Measurements from ENCODE around the gene PRDM15. TPM values are rescaled to one million over a fixed set of nuclear protein-coding genes. Genes with fewer than 3 reads are reported as not detected.

The PRDM15 gene
- total and polyA plus RNA-seq, 2 donors (not counting 3 experiments of a cell fraction or from before 2014, with no cell fraction given): 11.8 to 12.9 TPM

DNA sequence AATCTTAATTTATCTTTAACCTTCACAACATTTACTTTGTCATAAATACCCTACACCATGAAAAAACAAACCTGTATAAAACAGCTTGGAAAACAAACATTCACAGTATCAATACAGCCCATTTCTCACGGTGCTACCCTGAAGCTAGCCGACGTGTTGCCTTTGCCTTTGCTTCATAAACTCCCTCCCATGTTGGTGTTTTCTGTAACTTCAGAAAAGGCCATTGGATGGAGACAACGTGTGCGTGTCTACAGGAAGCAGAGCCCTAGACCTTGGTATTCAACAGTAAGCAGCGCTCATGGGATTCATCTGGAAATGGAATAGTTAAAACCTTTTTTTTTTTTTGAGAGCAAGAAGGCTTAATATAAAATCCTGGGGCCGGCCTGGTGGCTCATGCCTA, 7.2 kb upstream of the PRDM15 start:
- Histone ChIP-seq H3K27me3 (ENCODE audit: control insufficient read depth in 2 of 2, insufficient read depth in 2 of 2, low read length in 2 of 2) (no peaks in the 10 kb centered on the region), H4K20me1 (replicated peaks; ENCODE audit: control insufficient read depth, extremely low read depth, insufficient read depth, low read length) (no peaks in the 10 kb centered on the region), H3K4me2 (ENCODE audit: insufficient read depth, low read length) (no peak overlapping the region), H3K36me3 (ENCODE audit: control insufficient read depth in 2 of 2, extremely low read depth in 1 of 2, insufficient read depth in 2 of 2, low read length in 2 of 2) (peaks cover 0 to 2% of the 10 kb centered on the region in 2 experiments), H3K27ac (ENCODE audit: insufficient read depth, low read depth, low read length) (no peak overlapping the region), H3K9ac (replicated peaks; ENCODE audit: extremely low read depth, insufficient read depth, low read length) (no peak overlapping the region), H3K9me1 (replicated peaks; ENCODE audit: control insufficient read depth, extremely low read depth, insufficient read depth, low read length) (no peaks in the 10 kb centered on the region), H2AFZ (ENCODE audit: low read depth, low read length) (no peak overlapping the region), H3K79me2 (ENCODE audit: control insufficient read depth, insufficient read depth, low read length) (no peaks in the 10 kb centered on the region), H3K9me3 (replicated peaks; ENCODE audit: control insufficient read depth, insufficient read depth, low read length) (no peaks in the 10 kb centered on the region), H3K4me1 (ENCODE audit: control insufficient read depth, extremely low read depth, insufficient read depth, low read length) (peaks cover 3% of the 10 kb centered on the region), H3K4me3 (replicated peaks in 1 of 3; ENCODE audit: insufficient read depth in 1 of 3, low read depth in 1 of 3, low read length in 3 of 3) (no peak overlapping the region)
- dilution Hi-C loops (cut with MboI; ENCODE audit: extremely low pct_ligation_motif_present, low sequenced_read_pairs): no loop called here
- FAIRE-seq (no peak), DNase-seq (ENCODE audit: low read depth, low spot score) (no peak)
- POLR2A ChIA-PET: no interaction called here
- no TSS peak for BruUV-seq (replicated peaks)
- intact Hi-C loops (cut with micrococcal nuclease): no loop called here
- TF ChIP-seq FOS (IDR thresholded peaks at IDR 0.05; ENCODE audit: borderline replicate concordance, insufficient read depth, low read length) (no peak), JUN (IDR thresholded peaks at IDR 0.05; ENCODE audit: borderline replicate concordance, insufficient read depth, insufficient read length, low read depth) (no peak), POLR2AphosphoS5 (IDR thresholded peaks at IDR 0.05; ENCODE audit: insufficient read depth, low read depth, low read length) (no peak), POLR2A (IDR thresholded peaks at IDR 0.05; ENCODE audit: low read depth, low read length) (no peak), CTCF (IDR thresholded peaks at IDR 0.05; ENCODE audit: extremely low read depth in 1 of 2, insufficient read depth in 1 of 2, low read depth in 1 of 2, low read length in 2 of 2) (no peak)
- CTCF ChIA-PET: interaction anchor here (1.0 kb wide), 2 partner anchors 13 to 46 kb away, joined by 3 read pairs; no protein-coding TSS in a partner anchor

DNA sequence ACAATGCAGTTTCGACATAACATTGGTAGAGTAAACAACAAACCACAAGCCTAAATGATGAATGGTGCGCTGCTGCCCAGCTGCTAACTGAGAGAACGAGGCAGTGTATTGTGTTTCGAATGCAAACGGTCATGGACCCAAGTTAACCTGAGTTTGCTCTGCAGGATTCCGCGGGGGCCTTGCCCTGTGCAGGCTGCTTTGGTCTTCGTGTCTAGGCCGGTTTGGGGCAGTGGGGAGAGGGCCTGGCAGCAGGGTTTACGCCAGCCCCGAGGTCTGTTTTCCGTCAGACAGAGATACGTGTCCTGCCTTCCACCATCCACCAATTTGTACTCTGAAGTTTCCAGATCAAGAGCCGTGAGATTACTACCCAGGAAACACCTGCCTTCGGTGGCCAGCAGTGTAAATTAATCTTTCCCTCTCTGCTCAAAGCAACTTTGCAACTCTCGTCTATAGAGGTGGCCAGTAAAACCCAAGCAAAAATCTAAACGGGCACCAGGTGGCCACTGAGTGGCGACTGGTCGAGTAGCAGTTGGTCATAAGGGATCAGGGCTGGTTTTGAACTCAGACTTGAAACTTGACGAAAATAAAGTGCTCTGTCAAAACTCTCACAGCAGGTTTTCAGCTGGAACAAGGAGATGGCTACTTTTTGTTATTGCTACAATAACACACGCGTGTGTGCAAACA, 6.3 kb upstream of the PRDM15 start:
- dilution Hi-C loops (cut with MboI; ENCODE audit: extremely low pct_ligation_motif_present, low sequenced_read_pairs) (no loop called here), intact Hi-C loops (cut with micrococcal nuclease) (no loop called here)
- Histone ChIP-seq H2AFZ (ENCODE audit: low read depth, low read length) (no peak overlapping the region), H3K9ac (replicated peaks; ENCODE audit: extremely low read depth, insufficient read depth, low read length) (no peak overlapping the region), H3K4me3 (replicated peaks in 1 of 3; ENCODE audit: insufficient read depth in 1 of 3, low read depth in 1 of 3, low read length in 3 of 3) (no peak overlapping the region), H3K36me3 (ENCODE audit: control insufficient read depth in 2 of 2, extremely low read depth in 1 of 2, insufficient read depth in 2 of 2, low read length in 2 of 2) (no peaks in the 10 kb centered on the region), H3K27me3 (ENCODE audit: control insufficient read depth in 2 of 2, insufficient read depth in 2 of 2, low read length in 2 of 2) (no peaks in the 10 kb centered on the region), H4K20me1 (replicated peaks; ENCODE audit: control insufficient read depth, extremely low read depth, insufficient read depth, low read length) (no peaks in the 10 kb centered on the region), H3K4me2 (ENCODE audit: insufficient read depth, low read length) (no peak overlapping the region), H3K9me1 (replicated peaks; ENCODE audit: control insufficient read depth, extremely low read depth, insufficient read depth, low read length) (no peaks in the 10 kb centered on the region), H3K27ac (ENCODE audit: insufficient read depth, low read depth, low read length) (no peak overlapping the region), H3K79me2 (ENCODE audit: control insufficient read depth, insufficient read depth, low read length) (no peaks in the 10 kb centered on the region), H3K4me1 (ENCODE audit: control insufficient read depth, extremely low read depth, insufficient read depth, low read length) (peaks cover 3% of the 10 kb centered on the region), H3K9me3 (replicated peaks; ENCODE audit: control insufficient read depth, insufficient read depth, low read length) (no peaks in the 10 kb centered on the region)
- BruUV-seq (replicated peaks): no TSS peak
- no peak for TF ChIP-seq POLR2A (IDR thresholded peaks at IDR 0.05; ENCODE audit: low read depth, low read length)
- no peak for TF ChIP-seq MYC (IDR thresholded peaks at IDR 0.05; ENCODE audit: low read depth, low read length)
- no peak for TF ChIP-seq POLR2AphosphoS5 (IDR thresholded peaks at IDR 0.05; ENCODE audit: insufficient read depth, low read depth, low read length)
- no peak for TF ChIP-seq JUN (IDR thresholded peaks at IDR 0.05; ENCODE audit: borderline replicate concordance, insufficient read depth, insufficient read length, low read depth)
- TF ChIP-seq MAX (IDR thresholded peaks at IDR 0.05; ENCODE audit: insufficient read depth, insufficient read length): no peak
- no peak for TF ChIP-seq EZH2 (IDR thresholded peaks at IDR 0.05; ENCODE audit: borderline replicate concordance, low read depth, low read length, severe bottlenecking)
- ChIA-PET CTCF (interaction anchor here (0.7 to 1.0 kb wide), 3 partner anchors 14 to 47 kb away, joined by 3 read pairs; no protein-coding TSS in a partner anchor), POLR2A (no interaction called here)
- DNase-seq (ENCODE audit: low read depth, low spot score) (no peak), FAIRE-seq (no peak)
